ENCODE data around the gene PDE5A. TPM values are rescaled to one million over a fixed set of nuclear protein-coding genes. Genes with fewer than 3 reads are reported as not detected.

PDE5A gene
- total and polyA plus RNA-seq, 8 donors: 4.5 to 115 (median 15.2) TPM

DNA sequence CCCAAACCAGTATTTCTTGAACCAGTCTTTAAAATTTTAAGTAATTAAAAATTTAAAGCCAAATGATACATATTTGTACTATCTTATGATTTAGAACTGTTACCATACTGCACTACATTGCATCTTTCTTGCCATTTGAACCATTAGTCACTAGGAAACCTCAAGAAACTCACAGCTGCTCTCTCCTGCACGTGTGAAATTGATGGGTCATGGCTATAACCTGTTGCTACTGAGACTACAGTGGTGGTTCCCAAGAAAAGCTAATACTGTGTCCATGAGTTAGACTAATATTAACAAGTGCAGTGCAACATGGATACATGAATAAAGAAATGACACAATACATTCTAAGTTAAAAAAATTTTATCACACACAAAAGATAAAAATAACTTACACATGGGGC lies 88.4 kb downstream of the PDE5A start:
- intact Hi-C loops (cut with DNase I; ENCODE audit: low total_unique reads): no loop called here
- H3K4me1 ChIP-seq: peaks cover 0 to 11% (median 4%) of the 10 kb centered on the region in 4 donors

DNA sequence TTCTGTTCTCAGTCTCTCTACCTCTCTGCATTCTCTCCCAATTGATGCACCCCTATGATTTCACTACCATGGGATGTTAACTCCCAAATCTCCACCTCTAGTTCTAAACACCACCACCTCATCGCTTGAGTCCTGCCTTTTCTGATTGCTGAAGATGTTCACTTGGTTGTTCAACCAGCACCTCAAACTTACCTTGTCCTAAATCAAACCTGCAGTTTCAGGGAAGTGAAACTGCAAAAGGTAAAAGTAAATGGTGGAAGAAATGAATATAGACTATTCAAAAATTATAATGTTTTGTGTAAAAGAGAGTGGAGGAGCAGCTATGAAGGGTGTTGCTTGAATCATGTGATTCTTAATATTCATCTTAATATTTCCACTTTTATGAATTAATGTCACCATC lies 91.0 kb downstream of the PDE5A start:
- H3K27me3 ChIP-seq: no peaks in the 10 kb centered on the region
- H3K27ac ChIP-seq: peak overlapping the region in 2 of 5 donors; percentile 14 to 35
- peaks cover 0 to 23% (median 8%) of the 10 kb centered on the region in 4 donors for H3K36me3 ChIP-seq
- peaks cover 0 to 7% (median 0%) of the 10 kb centered on the region in 4 donors for H3K9me3 ChIP-seq
- intact Hi-C loops (cut with DNase I; ENCODE audit: low total_unique reads): no loop called here
- no peak for DNase-seq
- WGBS, 5 donors: 93 to 100% (median 97%) methylated on average over 1 of the region's 1 CpG
- peaks cover 0 to 11% (median 4%) of the 10 kb centered on the region in 4 donors for H3K4me1 ChIP-seq
- TF ChIP-seq, protein P1, sequence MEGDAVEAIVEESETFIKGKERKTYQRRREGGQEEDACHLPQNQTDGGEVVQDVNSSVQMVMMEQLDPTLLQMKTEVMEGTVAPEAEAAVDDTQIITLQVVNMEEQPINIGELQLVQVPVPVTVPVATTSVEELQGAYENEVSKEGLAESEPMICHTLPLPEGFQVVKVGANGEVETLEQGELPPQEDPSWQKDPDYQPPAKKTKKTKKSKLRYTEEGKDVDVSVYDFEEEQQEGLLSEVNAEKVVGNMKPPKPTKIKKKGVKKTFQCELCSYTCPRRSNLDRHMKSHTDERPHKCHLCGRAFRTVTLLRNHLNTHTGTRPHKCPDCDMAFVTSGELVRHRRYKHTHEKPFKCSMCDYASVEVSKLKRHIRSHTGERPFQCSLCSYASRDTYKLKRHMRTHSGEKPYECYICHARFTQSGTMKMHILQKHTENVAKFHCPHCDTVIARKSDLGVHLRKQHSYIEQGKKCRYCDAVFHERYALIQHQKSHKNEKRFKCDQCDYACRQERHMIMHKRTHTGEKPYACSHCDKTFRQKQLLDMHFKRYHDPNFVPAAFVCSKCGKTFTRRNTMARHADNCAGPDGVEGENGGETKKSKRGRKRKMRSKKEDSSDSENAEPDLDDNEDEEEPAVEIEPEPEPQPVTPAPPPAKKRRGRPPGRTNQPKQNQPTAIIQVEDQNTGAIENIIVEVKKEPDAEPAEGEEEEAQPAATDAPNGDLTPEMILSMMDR (IDR thresholded peaks at IDR 0.05): no peak
- no peak for TF ChIP-seq POLR2AphosphoS5 (IDR thresholded peaks at IDR 0.05)
- TF ChIP-seq EP300 (IDR thresholded peaks at IDR 0.05): no peak
- TF ChIP-seq POLR2A (IDR thresholded peaks at IDR 0.05): no peak
- no peak overlapping the region for H3K4me3 ChIP-seq

More for the DNA sequence above, 88.4 kb downstream of the PDE5A start:
- no peak for DNase-seq
- no peak overlapping the region for H3K4me3 ChIP-seq
- peaks cover 0 to 18% (median under 1%) of the 10 kb centered on the region in 4 donors for H3K36me3 ChIP-seq
- H3K9me3 ChIP-seq: no peaks in the 10 kb centered on the region
- H3K27ac ChIP-seq: no peak overlapping the region
- H3K27me3 ChIP-seq: no peaks in the 10 kb centered on the region
- TF ChIP-seq POLR2AphosphoS5 (IDR thresholded peaks at IDR 0.05) (no peak), EP300 (IDR thresholded peaks at IDR 0.05) (no peak), POLR2A (IDR thresholded peaks at IDR 0.05) (no peak)
- TF ChIP-seq, protein P1 (IDR thresholded peaks at IDR 0.05): no peak
- WGBS, 5 donors: 52 to 82% (median 60%) methylated on average over 1 of the region's 1 CpG

DNA sequence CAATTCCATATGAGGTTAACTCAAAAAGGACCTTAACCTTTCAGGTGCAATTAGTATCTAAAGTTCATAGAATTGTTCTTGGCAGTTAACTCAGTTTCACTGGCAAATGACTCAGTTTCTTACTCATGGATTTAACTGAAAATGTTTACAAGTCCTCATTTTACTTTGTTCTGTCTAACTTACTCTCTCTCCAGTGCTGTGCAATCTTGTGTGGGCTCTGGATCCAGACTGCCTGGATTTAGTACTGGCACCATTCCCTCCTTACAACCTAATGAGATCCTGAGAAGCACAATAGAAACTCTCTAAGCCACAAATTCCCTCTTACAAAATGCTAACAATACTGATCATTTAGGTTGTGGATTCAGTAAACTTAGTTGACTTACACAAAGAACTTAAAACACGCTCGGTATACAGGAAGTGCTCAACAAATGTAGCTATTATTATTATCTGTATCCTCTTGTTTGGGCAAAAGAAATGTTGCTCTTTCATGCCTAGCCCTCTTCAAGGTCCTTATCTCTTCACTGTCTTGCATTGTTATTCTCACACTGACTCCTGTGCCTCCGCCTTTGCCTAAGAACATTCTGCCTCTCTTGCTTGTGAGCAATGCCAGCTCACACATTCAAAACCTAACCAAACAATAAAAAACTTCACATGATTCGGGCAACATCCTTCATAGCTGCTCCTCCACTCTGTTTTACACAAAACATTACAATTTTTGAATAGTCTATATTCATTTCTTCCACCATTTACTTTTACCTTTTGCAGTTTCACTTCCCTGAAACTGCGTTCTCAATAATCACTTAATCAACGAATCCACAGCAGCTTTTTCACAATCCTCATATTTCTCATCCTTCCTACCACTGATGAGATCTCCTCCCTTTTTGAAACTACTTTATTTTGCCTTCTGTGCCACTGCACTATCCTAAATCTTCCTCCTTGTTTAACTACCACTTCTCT lies 91.8 kb downstream of the PDE5A start:
- H3K27ac ChIP-seq: peak overlapping the region in 3 of 5 donors; percentile 4 to 35 (median 14)
- peaks cover 0 to 17% (median 8%) of the 10 kb centered on the region in 4 donors for H3K36me3 ChIP-seq
- H3K4me1 ChIP-seq: peaks cover 0 to 11% (median 4%) of the 10 kb centered on the region in 4 donors
- H3K9me3 ChIP-seq: peaks cover 0 to 7% (median 0%) of the 10 kb centered on the region in 4 donors
- DNase-seq: no peak
- H3K4me3 ChIP-seq: no peak overlapping the region
- no peak for TF ChIP-seq EP300 (IDR thresholded peaks at IDR 0.05)
- TF ChIP-seq POLR2AphosphoS5 (IDR thresholded peaks at IDR 0.05): no peak
- no peak for TF ChIP-seq POLR2A (IDR thresholded peaks at IDR 0.05)
- TF ChIP-seq, protein P1 (IDR thresholded peaks at IDR 0.05): no peak
- WGBS, 5 donors: 72 to 83% (median 80%) methylated on average over 6 of the region's 6 CpGs
- intact Hi-C loops (cut with DNase I; ENCODE audit: low total_unique reads): no loop called here
- H3K27me3 ChIP-seq: no peaks in the 10 kb centered on the region

DNA sequence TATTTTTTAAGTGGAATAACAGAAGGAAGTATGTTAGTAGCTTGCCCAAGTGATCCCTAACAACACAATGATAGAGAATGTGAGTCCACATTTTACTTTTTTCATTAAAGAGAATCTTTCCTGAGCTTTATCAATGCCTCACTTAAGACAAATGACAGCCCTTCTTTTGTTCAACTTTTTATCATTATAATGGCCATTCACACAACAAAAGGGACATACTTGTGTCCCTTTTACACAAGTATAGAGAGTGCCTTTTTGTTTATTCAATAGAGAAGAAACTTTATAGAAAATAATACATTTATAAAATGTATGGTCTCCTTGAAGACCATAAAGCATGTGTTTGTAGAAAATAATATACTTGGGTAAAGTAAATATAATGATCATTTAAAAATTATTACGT lies 96.3 kb downstream of the PDE5A start:
- Histone ChIP-seq H3K27me3 (no peaks in the 10 kb centered on the region), H3K9me3 (peaks cover 0 to 7% (median 0%) of the 10 kb centered on the region in 4 donors), H3K4me1 (peaks cover 0 to 8% (median 4%) of the 10 kb centered on the region in 4 donors), H3K27ac (no peak overlapping the region), H3K4me3 (no peak overlapping the region), H3K36me3 (peaks cover 0 to 30% (median 7%) of the 10 kb centered on the region in 4 donors)
- whole genome bisulfite sequencing, 5 donors: 86 to 96% (median 91%) methylated on average over 1 of the region's 1 CpG
- TF ChIP-seq POLR2AphosphoS5 (IDR thresholded peaks at IDR 0.05) (no peak), POLR2A (IDR thresholded peaks at IDR 0.05) (no peak), EP300 (IDR thresholded peaks at IDR 0.05) (no peak)
- TF ChIP-seq, protein P1 (IDR thresholded peaks at IDR 0.05): no peak
- intact Hi-C loops (cut with DNase I; ENCODE audit: low total_unique reads): no loop called here
- no peak for DNase-seq
